ENCODE data around the gene CWH43. TPM values are rescaled to one million over a fixed set of nuclear protein-coding genes. Genes with fewer than 3 reads are reported as not detected.

The CWH43 gene
- total and polyA plus RNA-seq, 2 of the 13 experiments (the other 11 are each of a cell fraction or from before 2014, with no cell fraction given), result not detected

- TF ChIP-seq ZNF740 (CRISPR knock-in tag; IDR thresholded peaks at IDR 0.05) (no peak), ZNF232 (CRISPR knock-in tag; IDR thresholded peaks at IDR 0.05; ENCODE audit: borderline replicate concordance) (no peak), REST (IDR thresholded peaks at IDR 0.05; ENCODE audit: borderline replicate concordance in 1 of 2, low read depth in 1 of 2, low read length in 2 of 2) (no peak), ZNF609 (CRISPR knock-in tag; IDR thresholded peaks at IDR 0.05; ENCODE audit: borderline replicate concordance) (no peak), LRRFIP1 (CRISPR knock-in tag; conservative IDR thresholded peaks at IDR 0.05) (no peak), HDAC2 (CRISPR knock-in tag; IDR thresholded peaks at IDR 0.05) (no peak), CEBPB (IDR thresholded peaks at IDR 0.05; ENCODE audit: borderline replicate concordance, low read depth, low read length) (peak; percentile 68), MLX (CRISPR knock-in tag; IDR thresholded peaks at IDR 0.05) (no peak), SOX13 (IDR thresholded peaks at IDR 0.05) (no peak), SOX13 (CRISPR knock-in tag; conservative IDR thresholded peaks at IDR 0.05 in 1 of 2, IDR thresholded peaks at IDR 0.05 in 1 of 2) (no peak), CERS6 (CRISPR knock-in tag; IDR thresholded peaks at IDR 0.05) (no peak), ZNF44 (CRISPR knock-in tag; IDR thresholded peaks at IDR 0.05) (no peak), DPF2 (CRISPR knock-in tag; IDR thresholded peaks at IDR 0.05; ENCODE audit: borderline replicate concordance, low read depth) (no peak)
These were observed 46.5 kb downstream of the CWH43 start (continued) for GRCh38 chr4:49032440-49033161.

Data from HepG2 (cell line).